Small intestine (tissue), 4 donors: ENCODE results near the gene PSMA1. TPM values are rescaled to one million over a fixed set of nuclear protein-coding genes. Genes with fewer than 3 reads are reported as not detected.

ENCODE experiments used
- polyA plus RNA-seq, 4 donors: library from polyadenylated mRNA; stranded (reverse) in 3 of 4; unstranded in 1 of 4; fragments of 200-250 nt in 3 of 4; fragments of 120-200 nt in 1 of 4; gene quantifications; one replicate each; pipeline versions ENCODE4 v1.2.1 to v1.2.3, GENCODE V29; 2013
- donor health status: healthy with polysubstance abuse.
- donor health status: Bipolar disorder and iron deficiency.
- donor health status: healthy.

The PSMA1 gene
- polyA plus RNA-seq, 4 donors = 135 to 194 (median 155) TPM

Other genes with a start within 250 kb of the PSMA1 start
- 10 to 100 TPM; 16.1 to 64.0 (median 36.3) TPM for gene RRAS2, start 161.2 kb downstream of the PSMA1 start, polyA plus RNA-seq
- 100 to 1,000 TPM in 1 of 4 donors, 10 to 100 TPM in 3; 66.3 to 117 (median 89.8) TPM for gene COPB1, start 20.6 kb downstream of the PSMA1 start, polyA plus RNA-seq
- gene PDE3B, start 123.4 kb upstream of the PSMA1 start, polyA plus RNA-seq = 10 to 100 TPM in 1 of 4 donors, 1 to 10 TPM in 1, under 1 TPM in 2; 0.67 to 25.8 (median 2.4) TPM